ENCODE measurements around the gene KLHL29. TPM values are rescaled to one million over a fixed set of nuclear protein-coding genes. Genes with fewer than 3 reads are reported as not detected.

Gene KLHL29
- total and polyA plus RNA-seq, 2 donors (not counting 1 experiment from before 2014, with no cell fraction given) = 1.3 to 3.4 TPM

DNA sequence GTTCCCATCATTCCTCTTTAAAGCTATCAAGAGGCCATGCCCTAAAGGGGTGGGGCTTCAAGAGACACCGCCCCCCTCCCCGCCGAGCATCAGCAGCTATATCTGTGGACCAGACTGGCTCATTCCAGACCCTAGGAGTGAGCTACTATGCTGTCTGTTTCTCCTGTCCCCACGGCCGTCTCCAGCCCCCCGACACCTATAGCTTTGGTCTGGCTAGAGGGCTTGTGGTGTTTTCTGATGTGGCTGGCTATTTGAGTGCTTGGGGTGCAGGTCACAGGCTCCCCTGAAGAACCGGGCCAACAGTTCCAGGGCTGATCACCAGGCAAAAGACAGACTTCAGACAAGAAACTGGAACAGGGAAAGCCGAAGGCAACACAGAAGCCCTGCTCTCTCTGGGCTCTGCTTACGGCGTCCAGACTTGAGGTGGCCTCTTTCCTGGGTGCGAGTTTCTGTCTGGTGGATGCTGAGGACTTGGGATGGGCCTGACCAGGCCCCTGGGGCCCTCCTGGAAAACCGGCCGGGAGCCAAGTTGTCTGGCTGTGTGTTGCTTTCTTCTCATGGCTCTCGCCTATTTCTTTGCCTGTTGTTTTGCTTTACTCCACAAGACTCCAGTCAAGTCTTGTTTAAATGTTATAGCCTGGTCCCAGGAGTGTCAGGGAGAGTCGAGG is 83.6 kb downstream of the KLHL29 start:
- Histone ChIP-seq H3K27me3 (replicated peaks in 1 of 4; ENCODE audit: control extremely low read depth in 1 of 4, control insufficient read depth in 3 of 4, insufficient read depth in 4 of 4, low read length in 3 of 4) (peaks cover 0 to 14% (median 0%) of the 10 kb centered on the region in 4 experiments), H3K79me2 (ENCODE audit: control insufficient read depth, insufficient read depth, low read length) (no peaks in the 10 kb centered on the region), H4K20me1 (ENCODE audit: control insufficient read depth, insufficient read depth, low read length, poor library complexity, severe bottlenecking) (no peaks in the 10 kb centered on the region), H3K4me3 (ENCODE audit: control extremely low read depth in 1 of 5, extremely low read depth in 1 of 5, insufficient read depth in 1 of 5, low read depth in 2 of 5, low read length in 4 of 5) (no peak overlapping the region), H3K36me3 (replicated peaks in 1 of 2; ENCODE audit: control extremely low read depth in 1 of 2, control insufficient read depth in 1 of 2, extremely low read depth in 1 of 2, insufficient read depth in 2 of 2, low read length in 1 of 2) (no peaks in the 10 kb centered on the region), H2AFZ (ENCODE audit: insufficient read depth, low read depth, low read length, poor library complexity, severe bottlenecking) (no peak overlapping the region), H3K9ac (ENCODE audit: low read length) (no peak overlapping the region), H3K27ac (ENCODE audit: low read length in 2 of 2) (no peak overlapping the region), H3K4me1 (ENCODE audit: control insufficient read depth in 2 of 2, insufficient read depth in 2 of 2, low read length in 2 of 2) (no peaks in the 10 kb centered on the region), H3K4me2 (replicated peaks; ENCODE audit: low read depth, low read length, poor library complexity, severe bottlenecking) (no peak overlapping the region), H3K9me3 (ENCODE audit: control extremely low read depth in 1 of 3, control insufficient read depth in 2 of 3, insufficient read depth in 1 of 3, low read length in 2 of 3) (no peaks in the 10 kb centered on the region)
- intact Hi-C loops (cut with micrococcal nuclease) = no loop called here
- Mint-ChIP-seq H3K27ac (no peak overlapping the region), H3K27me3 (peaks cover 15% of the 10 kb centered on the region), H3K4me1 (peaks cover 2% of the 10 kb centered on the region), H3K4me3 (no peak overlapping the region), H3K9me3 (ENCODE audit: insufficient read depth) (no peaks in the 10 kb centered on the region)
- ChIA-PET CTCF (no interaction called here), POLR2A (no interaction called here)
- DNase-seq (no peak), ATAC-seq (ENCODE audit: low read depth) (no peak)
- TF ChIP-seq, protein P1, sequence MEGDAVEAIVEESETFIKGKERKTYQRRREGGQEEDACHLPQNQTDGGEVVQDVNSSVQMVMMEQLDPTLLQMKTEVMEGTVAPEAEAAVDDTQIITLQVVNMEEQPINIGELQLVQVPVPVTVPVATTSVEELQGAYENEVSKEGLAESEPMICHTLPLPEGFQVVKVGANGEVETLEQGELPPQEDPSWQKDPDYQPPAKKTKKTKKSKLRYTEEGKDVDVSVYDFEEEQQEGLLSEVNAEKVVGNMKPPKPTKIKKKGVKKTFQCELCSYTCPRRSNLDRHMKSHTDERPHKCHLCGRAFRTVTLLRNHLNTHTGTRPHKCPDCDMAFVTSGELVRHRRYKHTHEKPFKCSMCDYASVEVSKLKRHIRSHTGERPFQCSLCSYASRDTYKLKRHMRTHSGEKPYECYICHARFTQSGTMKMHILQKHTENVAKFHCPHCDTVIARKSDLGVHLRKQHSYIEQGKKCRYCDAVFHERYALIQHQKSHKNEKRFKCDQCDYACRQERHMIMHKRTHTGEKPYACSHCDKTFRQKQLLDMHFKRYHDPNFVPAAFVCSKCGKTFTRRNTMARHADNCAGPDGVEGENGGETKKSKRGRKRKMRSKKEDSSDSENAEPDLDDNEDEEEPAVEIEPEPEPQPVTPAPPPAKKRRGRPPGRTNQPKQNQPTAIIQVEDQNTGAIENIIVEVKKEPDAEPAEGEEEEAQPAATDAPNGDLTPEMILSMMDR (IDR thresholded peaks at IDR 0.05) = no peak
- no peak for TF ChIP-seq EZH2 (IDR thresholded peaks at IDR 0.05; ENCODE audit: borderline replicate concordance, insufficient read depth, low read depth, low read length, poor library complexity, severe bottlenecking)
- 94% methylated on average over 14 of the region's 15 CpGs for WGBS (ENCODE audit: insufficient coverage)

DNA sequence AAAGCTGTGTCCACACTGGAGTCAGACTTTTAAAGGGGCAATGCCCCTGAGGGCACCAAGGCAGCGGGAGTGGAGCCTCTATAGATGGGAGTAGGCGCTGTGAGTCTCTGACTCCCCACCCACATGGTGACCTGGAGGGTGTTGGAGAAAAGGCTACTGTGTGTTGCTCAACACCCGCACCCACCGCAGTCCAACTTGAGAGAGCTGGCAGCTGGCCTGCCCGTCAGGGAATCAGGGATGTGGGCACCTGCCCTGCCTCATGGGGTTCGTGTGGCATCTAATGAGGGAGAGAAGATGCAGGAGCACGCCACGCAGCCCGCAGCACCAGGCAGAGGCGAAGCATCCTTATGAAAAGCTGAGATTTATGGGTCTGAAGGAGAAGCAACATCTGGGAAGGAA is 84.2 kb downstream of the KLHL29 start:
- ATAC-seq (ENCODE audit: low read depth) (no peak), DNase-seq (no peak)
- POLR2A ChIA-PET = no interaction called here
- Histone ChIP-seq H3K4me3 (ENCODE audit: control extremely low read depth in 1 of 5, extremely low read depth in 1 of 5, insufficient read depth in 1 of 5, low read depth in 2 of 5, low read length in 4 of 5) (no peak overlapping the region), H2AFZ (ENCODE audit: insufficient read depth, low read depth, low read length, poor library complexity, severe bottlenecking) (no peak overlapping the region), H3K27ac (ENCODE audit: low read length in 2 of 2) (no peak overlapping the region), H3K9ac (ENCODE audit: low read length) (no peak overlapping the region), H4K20me1 (ENCODE audit: control insufficient read depth, insufficient read depth, low read length, poor library complexity, severe bottlenecking) (no peaks in the 10 kb centered on the region), H3K36me3 (replicated peaks in 1 of 2; ENCODE audit: control extremely low read depth in 1 of 2, control insufficient read depth in 1 of 2, extremely low read depth in 1 of 2, insufficient read depth in 2 of 2, low read length in 1 of 2) (no peaks in the 10 kb centered on the region), H3K79me2 (ENCODE audit: control insufficient read depth, insufficient read depth, low read length) (no peaks in the 10 kb centered on the region), H3K27me3 (replicated peaks in 1 of 4; ENCODE audit: control extremely low read depth in 1 of 4, control insufficient read depth in 3 of 4, insufficient read depth in 4 of 4, low read length in 3 of 4) (peaks cover 0 to 14% (median 0%) of the 10 kb centered on the region in 4 experiments), H3K9me3 (ENCODE audit: control extremely low read depth in 1 of 3, control insufficient read depth in 2 of 3, insufficient read depth in 1 of 3, low read length in 2 of 3) (no peaks in the 10 kb centered on the region), H3K4me1 (ENCODE audit: control insufficient read depth in 2 of 2, insufficient read depth in 2 of 2, low read length in 2 of 2) (no peaks in the 10 kb centered on the region), H3K4me2 (replicated peaks; ENCODE audit: low read depth, low read length, poor library complexity, severe bottlenecking) (no peak overlapping the region)
- CTCF ChIA-PET = no interaction called here
- Mint-ChIP-seq H3K4me1 (peaks cover 2% of the 10 kb centered on the region), H3K27me3 (peaks cover 15% of the 10 kb centered on the region), H3K4me3 (no peak overlapping the region), H3K9me3 (ENCODE audit: insufficient read depth) (no peaks in the 10 kb centered on the region), H3K27ac (no peak overlapping the region)
- 88% methylated on average over 10 of the region's 10 CpGs for WGBS (ENCODE audit: insufficient coverage)
- intact Hi-C loops (cut with micrococcal nuclease) = no loop called here
- TF ChIP-seq, protein P1 (IDR thresholded peaks at IDR 0.05) = no peak
- no peak for TF ChIP-seq EZH2 (IDR thresholded peaks at IDR 0.05; ENCODE audit: borderline replicate concordance, insufficient read depth, low read depth, low read length, poor library complexity, severe bottlenecking)

Measured in B cell (primary cell).